CD4-positive, alpha-beta T cell treated with Interleukin-12 subunit alpha and Interleukin-12 subunit beta, for 1 hour (primary cell): Measurements from ENCODE around the gene NFKBIE.

Experiments used
- DNase-seq: peaks from one replicate; pipeline ENCODE4 v3.0.0-alpha.2; 2020

Gene NFKBIE

GRCh38 chr6:44224029-44224964 is 41.1 kb downstream of the NFKBIE start:
- DNase-seq, result no peak

- DNase-seq, result peak; percentile 89
Observed at GRCh38 chr6:44223319-44224028, 41.9 kb downstream of the NFKBIE start, which contains the start of gene SLC29A1. Gene SLC29A1 (plus strand): TSS chr6:44223595. CDS start chr6:44227314, 3,719 bp downstream.

GRCh38 chr6:44222486-44223318 is 42.6 kb downstream of the NFKBIE start:
- no peak for DNase-seq

GRCh38 chr6:44221961-44222335 is 43.4 kb downstream of the NFKBIE start:
- no peak for DNase-seq

GRCh38 chr6:44221291-44221960 is 43.9 kb downstream of the NFKBIE start:
- DNase-seq, result peak; percentile 81

- DNase-seq, result no peak
Observed at GRCh38 chr6:44220913-44221290, 44.4 kb downstream of the NFKBIE start.

- no peak for DNase-seq
Observed at GRCh38 chr6:44219815-44220784, 45.3 kb downstream of the NFKBIE start.

GRCh38 chr6:44219053-44219814 is 46.1 kb downstream of the NFKBIE start:
- no peak for DNase-seq

GRCh38 chr6:44217332-44218143 is 47.8 kb downstream of the NFKBIE start:
- DNase-seq, result no peak

GRCh38 chr6:44216677-44217331 is 48.5 kb downstream of the NFKBIE start, which contains the start of gene MYMX:
Gene MYMX (plus strand): TSS chr6:44216926. CDS start chr6:44217472, 546 bp downstream.
- DNase-seq, result no peak

- no peak for DNase-seq
Observed at GRCh38 chr6:44214307-44214706, 51.0 kb downstream of the NFKBIE start.

- no peak for DNase-seq
Observed at GRCh38 chr6:44211284-44211683, 54.1 kb downstream of the NFKBIE start.
